SK-N-SH treated with all-trans-retinoic acid at 6 μM for 48 hours (cell line): ENCODE measurements around the gene RBL2.

Experiments used
- CSDC2 ChIP-seq: fragments of 250-450 bp; sonication (Bioruptor Pico); IDR thresholded peaks from 2 replicates; pipeline ENCODE4 v1.5.0; 2020; ENCODE audit warnings: mild to moderate bottlenecking, moderate library complexity
- TCF4 ChIP-seq: fragments of 250-450 bp; sonication (Bioruptor Pico); IDR thresholded peaks from 2 replicates; pipeline ENCODE4 v1.8.0; 2021; ENCODE audit warnings: mild to moderate bottlenecking, moderate library complexity, borderline replicate concordance
- ZFP30 ChIP-seq: fragments of 450-650 bp; formaldehyde crosslinking; IDR thresholded peaks from 2 replicates; pipeline ENCODE4 v1.5.0; 2022; ENCODE audit warnings: mild to moderate bottlenecking, moderate library complexity
- TF ChIP-seq, protein P1 (sequence below): fragments of 250-450 bp; sonication (Bioruptor Pico); IDR thresholded peaks from 2 replicates; pipeline ENCODE4 v1.5.0; 2020; ENCODE audit warnings: mild to moderate bottlenecking, moderate library complexity

DNA sequence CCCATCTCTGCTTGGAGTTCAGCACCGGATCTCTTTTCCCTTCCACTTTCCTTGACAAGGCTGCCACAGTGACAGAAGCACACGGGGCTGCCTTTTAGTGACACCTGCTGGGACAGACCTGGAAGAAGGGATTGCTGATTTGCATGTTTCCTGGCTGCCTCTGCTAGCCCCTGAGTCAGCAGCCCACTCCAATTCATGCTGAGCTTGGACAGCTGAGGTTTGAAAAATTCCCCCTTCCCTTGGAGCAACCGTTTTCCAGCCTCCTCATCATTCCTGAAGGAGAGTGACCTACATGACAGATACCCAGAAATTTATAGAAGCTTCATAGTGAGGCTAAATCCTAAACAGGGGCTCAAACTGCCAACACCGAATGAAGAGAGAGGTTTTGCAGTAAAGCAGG, 18.8 kb upstream of the RBL2 start:
- TF ChIP-seq CSDC2 (CRISPR knock-in tag), result no peak
- TF ChIP-seq ZFP30, result no peak
- TF ChIP-seq TCF4 (CRISPR knock-in tag), result no peak
- TF ChIP-seq, protein P1, sequence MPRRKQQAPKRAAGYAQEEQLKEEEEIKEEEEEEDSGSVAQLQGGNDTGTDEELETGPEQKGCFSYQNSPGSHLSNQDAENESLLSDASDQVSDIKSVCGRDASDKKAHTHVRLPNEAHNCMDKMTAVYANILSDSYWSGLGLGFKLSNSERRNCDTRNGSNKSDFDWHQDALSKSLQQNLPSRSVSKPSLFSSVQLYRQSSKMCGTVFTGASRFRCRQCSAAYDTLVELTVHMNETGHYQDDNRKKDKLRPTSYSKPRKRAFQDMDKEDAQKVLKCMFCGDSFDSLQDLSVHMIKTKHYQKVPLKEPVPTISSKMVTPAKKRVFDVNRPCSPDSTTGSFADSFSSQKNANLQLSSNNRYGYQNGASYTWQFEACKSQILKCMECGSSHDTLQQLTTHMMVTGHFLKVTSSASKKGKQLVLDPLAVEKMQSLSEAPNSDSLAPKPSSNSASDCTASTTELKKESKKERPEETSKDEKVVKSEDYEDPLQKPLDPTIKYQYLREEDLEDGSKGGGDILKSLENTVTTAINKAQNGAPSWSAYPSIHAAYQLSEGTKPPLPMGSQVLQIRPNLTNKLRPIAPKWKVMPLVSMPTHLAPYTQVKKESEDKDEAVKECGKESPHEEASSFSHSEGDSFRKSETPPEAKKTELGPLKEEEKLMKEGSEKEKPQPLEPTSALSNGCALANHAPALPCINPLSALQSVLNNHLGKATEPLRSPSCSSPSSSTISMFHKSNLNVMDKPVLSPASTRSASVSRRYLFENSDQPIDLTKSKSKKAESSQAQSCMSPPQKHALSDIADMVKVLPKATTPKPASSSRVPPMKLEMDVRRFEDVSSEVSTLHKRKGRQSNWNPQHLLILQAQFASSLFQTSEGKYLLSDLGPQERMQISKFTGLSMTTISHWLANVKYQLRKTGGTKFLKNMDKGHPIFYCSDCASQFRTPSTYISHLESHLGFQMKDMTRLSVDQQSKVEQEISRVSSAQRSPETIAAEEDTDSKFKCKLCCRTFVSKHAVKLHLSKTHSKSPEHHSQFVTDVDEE, result no peak
